H1 (cell line): ENCODE data around the gene KCTD10. TPM values are rescaled to one million over a fixed set of nuclear protein-coding genes. Genes with fewer than 3 reads are reported as not detected.

Experiments
- CTCF ChIA-PET: fragments of 300-600 bp; sonication (Branson Sonifier 250); formaldehyde crosslinking; loops from one replicate; lab custom pipeline; 2021; ENCODE audit not compliant: partially characterized antibody; lab: Charles Lee
- POLR2A ChIA-PET: fragments of 300-600 bp; sonication (Branson Sonifier 250); formaldehyde crosslinking; loops from one replicate; lab custom pipeline; 2021; ENCODE audit warnings: inconsistent platforms; ENCODE audit not compliant: partially characterized antibody; lab: Charles Lee
- DNase-seq, 2 experiments: peaks; one replicate each; pipeline versions ENCODE4 v3.0.0 to v3.0.0-alpha.2; 2010 to 2022; ENCODE audit warnings: low spot score in 2 of 2, low read depth in 1 of 2, mixed read lengths in 1 of 2
- FAIRE-seq: peaks from 2 replicates; lab custom pipeline; 2011; peaks lifted over from hg19 to GRCh38; lab: Jason Lieb, UNC
- H2AFZ ChIP-seq: 2 replicates; pipeline ENCODE4 v1.8.1; 2012; ENCODE audit warnings: low read length, inconsistent platforms
- H2AK5ac ChIP-seq: 2 replicates; pipeline ENCODE4 v1.6.1; 2013; ENCODE audit warnings: low read depth, low read length
- H2BK120ac ChIP-seq: replicated peaks from 2 replicates; pipeline ENCODE3; 2013; ENCODE audit warnings: low read depth, low read length, inconsistent platforms
- H2BK12ac ChIP-seq: 2 replicates; pipeline ENCODE4 v1.6.1; 2013; ENCODE audit warnings: low read depth, low read length
- H2BK15ac ChIP-seq: 2 replicates; pipeline ENCODE4 v1.6.1; 2013; ENCODE audit warnings: low read length
- H2BK20ac ChIP-seq: 2 replicates; pipeline ENCODE4 v1.6.1; 2013; ENCODE audit warnings: low read length
- H2BK5ac ChIP-seq: 2 replicates; pipeline ENCODE4 v1.6.1; 2013; ENCODE audit warnings: low read depth, low read length
- H3K14ac ChIP-seq: 2 replicates; pipeline ENCODE4 v1.6.1; 2013; ENCODE audit warnings: inconsistent platforms; ENCODE audit not compliant: insufficient read length
- H3K18ac ChIP-seq: 2 replicates; pipeline ENCODE4 v1.6.1; 2013; ENCODE audit warnings: low read length; ENCODE audit errors: extremely low read depth
- H3K23ac ChIP-seq: 2 replicates; pipeline ENCODE4 v1.6.1; 2013; ENCODE audit warnings: inconsistent platforms; ENCODE audit not compliant: insufficient read length
- H3K23me2 ChIP-seq: 2 replicates; pipeline ENCODE4 v1.6.1; 2013; ENCODE audit warnings: low read depth, low read length
- H3K27ac ChIP-seq: 2 replicates; pipeline ENCODE4 v1.6.1; 2011; ENCODE audit warnings: low read depth, low read length, inconsistent platforms
- H3K27me3 ChIP-seq, 4 experiments: replicated peaks in 1 of 4; 1 replicate in 1 of 4; 2 replicates in 3 of 4; pipeline versions ENCODE4 v1.6.1 to v1.8.1; 2011 to 2013; ENCODE audit warnings: low read length in 3 of 4, mild to moderate bottlenecking in 3 of 4, inconsistent platforms in 2 of 4, mixed read lengths in 2 of 4, moderate library complexity in 1 of 4; ENCODE audit not compliant: control insufficient read depth in 3 of 4, insufficient read depth in 3 of 4; ENCODE audit errors: extremely low read depth in 1 of 4
- H3K36me3 ChIP-seq, 4 experiments: 2 replicates each; pipeline versions ENCODE4 v1.6.1 to v1.8.1; 2011 to 2013; ENCODE audit warnings: mild to moderate bottlenecking in 4 of 4, low read length in 3 of 4, moderate library complexity in 2 of 4, control low read depth in 1 of 4, inconsistent platforms in 1 of 4; ENCODE audit not compliant: insufficient read depth in 4 of 4, control insufficient read depth in 2 of 4
- H3K4ac ChIP-seq: replicated peaks from 2 replicates; pipeline ENCODE3; 2013; ENCODE audit warnings: low read length, low read depth, mixed read lengths, inconsistent platforms; ENCODE audit not compliant: insufficient read length
- H3K4me1 ChIP-seq, 4 experiments: replicated peaks in 1 of 4; 1 replicate in 1 of 4; 2 replicates in 3 of 4; pipeline versions ENCODE4 v1.6.1 to v1.8.1; 2011 to 2013; ENCODE audit warnings: low read length in 3 of 4, inconsistent platforms in 2 of 4, mixed read lengths in 1 of 4; ENCODE audit not compliant: insufficient read depth in 4 of 4, control insufficient read depth in 3 of 4
- H3K4me2 ChIP-seq, 2 experiments: 2 replicates each; pipeline versions ENCODE4 v1.6.1 to v1.8.1; 2011 to 2013; ENCODE audit warnings: low read depth in 2 of 2, low read length in 2 of 2, control low read depth in 1 of 2, inconsistent platforms in 1 of 2, mild to moderate bottlenecking in 1 of 2; ENCODE audit not compliant: insufficient read depth in 1 of 2
- H3K4me3 ChIP-seq, 4 experiments: fragments of 200-600, 300-600 bp in 1 of 4; sonication (generic), shearing (Covaris generic), sonication (Bioruptor Twin) in 1 of 4; 2 replicates each; pipeline versions ENCODE4 v1.5.1 to v1.8.1; 2011 to 2016; ENCODE audit warnings: low read length in 4 of 4, low read depth in 3 of 4, control low read depth in 2 of 4, inconsistent platforms in 2 of 4, mild to moderate bottlenecking in 2 of 4, mixed read lengths in 1 of 4, moderate library complexity in 1 of 4; ENCODE audit not compliant: insufficient read depth in 2 of 4; ENCODE audit errors: extremely low read depth in 1 of 4
- H3K56ac ChIP-seq: replicated peaks from 2 replicates; pipeline ENCODE3; 2013; ENCODE audit warnings: low read depth, mild to moderate bottlenecking, mixed read lengths, low read length, inconsistent platforms; ENCODE audit not compliant: insufficient read length
- H3K79me1 ChIP-seq: 2 replicates; pipeline ENCODE4 v1.6.1; 2013; ENCODE audit warnings: low read depth, low read length, control low read depth
- H3K79me2 ChIP-seq, 2 experiments: 2 replicates each; pipeline versions ENCODE4 v1.6.1 to v1.8.1; 2012 to 2013; ENCODE audit warnings: low read length in 2 of 2, mild to moderate bottlenecking in 2 of 2, inconsistent platforms in 1 of 2; ENCODE audit not compliant: insufficient read depth in 2 of 2, control insufficient read depth in 1 of 2
- H3K9ac ChIP-seq, 4 experiments: replicated peaks in 1 of 4; 1 replicate in 1 of 4; 2 replicates in 3 of 4; pipeline versions ENCODE4 v1.6.1 to v1.8.1; 2011 to 2013; ENCODE audit warnings: low read depth in 3 of 4, low read length in 3 of 4, control low read depth in 2 of 4, mild to moderate bottlenecking in 2 of 4, moderate library complexity in 2 of 4, inconsistent platforms in 1 of 4; ENCODE audit errors: extremely low read depth in 1 of 4
- H3K9me3 ChIP-seq, 2 experiments: 2 replicates each; pipeline versions ENCODE4 v1.6.1 to v1.8.1; 2012 to 2013; ENCODE audit warnings: mild to moderate bottlenecking in 2 of 2, moderate library complexity in 2 of 2, control low read depth in 1 of 2, inconsistent platforms in 1 of 2, low read depth in 1 of 2, low read length in 1 of 2, mixed read lengths in 1 of 2; ENCODE audit not compliant: insufficient read depth in 2 of 2
- H4K20me1 ChIP-seq, 2 experiments: replicated peaks in 1 of 2; 2 replicates each; pipeline versions ENCODE3 to v1.8.1; 2011 to 2013; ENCODE audit warnings: inconsistent platforms in 2 of 2, low read length in 2 of 2, mild to moderate bottlenecking in 1 of 2; ENCODE audit not compliant: insufficient read depth in 2 of 2, control insufficient read depth in 1 of 2
- H4K5ac ChIP-seq: 2 replicates; pipeline ENCODE4 v1.6.1; 2013; ENCODE audit warnings: low read length, low read depth, mixed read lengths, inconsistent platforms; ENCODE audit not compliant: insufficient read length
- H4K8ac ChIP-seq: 2 replicates; pipeline ENCODE4 v1.8.0; 2013; ENCODE audit warnings: mild to moderate bottlenecking, moderate library complexity, low read length, inconsistent platforms; ENCODE audit not compliant: insufficient read depth; ENCODE audit errors: extremely low read depth
- H4K91ac ChIP-seq: replicated peaks from 2 replicates; pipeline ENCODE3; 2013; ENCODE audit warnings: low read length, mixed read lengths, inconsistent platforms; ENCODE audit not compliant: insufficient read length
- BRCA1 ChIP-seq: IDR thresholded peaks from 2 replicates; pipeline ENCODE4 v1.6.1; 2012; ENCODE audit warnings: low read depth, low read length, improper control_type of control experiment
- CBX8 ChIP-seq: fragments of 300-800, 300-1000 bp; sonication (generic); IDR thresholded peaks from 2 replicates; pipeline ENCODE4 v1.7.1; 2016; ENCODE audit warnings: low read depth, low read length, borderline replicate concordance
- CHD1 ChIP-seq: IDR thresholded peaks from 2 replicates; pipeline ENCODE4 v1.6.1; 2012; ENCODE audit warnings: low read depth, low read length, improper control_type of control experiment
- NRF1 ChIP-seq: IDR thresholded peaks from 2 replicates; pipeline ENCODE4 v1.6.1; 2011; ENCODE audit warnings: mild to moderate bottlenecking, low read depth, low read length, improper control_type of control experiment
- POLR2AphosphoS5 ChIP-seq: IDR thresholded peaks from 2 replicates; pipeline ENCODE4 v1.6.1; 2011; ENCODE audit warnings: low read depth, low read length
- WGBS, 2 experiments: shearing (Covaris generic) in 1 of 2; methylation state at CpG; one replicate each; pipeline versions ENCODE4 v1.1.6 to v1.1.7; 2013 to 2015; ENCODE audit warnings: low lambda C conversion rate in 2 of 2, mixed read lengths in 2 of 2, inconsistent platforms in 1 of 2, low coverage in 1 of 2, missing lambda C conversion rate in 1 of 2; ENCODE audit not compliant: insufficient replicate concordance in 2 of 2, insufficient coverage in 1 of 2, insufficient read length in 1 of 2; ENCODE audit errors: extremely low coverage in 1 of 2, missing lambda C conversion rate in 1 of 2; 5-methylcytosine and 5-hydroxymethylcytosine counted together
- polyA plus RNA-seq, 7 experiments: library from polyadenylated mRNA; depleted of rRNA in 3 of 7; stranded (reverse) in 5 of 7; unstranded in 2 of 7; fragments of >200 nt in 5 of 7; fragments of 200-250 nt in 2 of 7; gene quantifications; 1 replicate in 5 of 7; 2 replicates in 1 of 7; 4 replicates in 1 of 7; pipeline versions ENCODE4 v1.2.1 to v1.2.3, GENCODE V29; 2011 to 2013; ENCODE audit warnings: missing spikeins in 2 of 7, mixed read lengths in 2 of 7
- total RNA-seq: library from RNA; stranded (reverse); fragmentation: NEBNext Ultra II Directional; extraction: Animal tissue kit (Norgen Biotek cat#: 25700); gene quantifications from 2 replicates; pipeline ENCODE4 v1.2.1, GENCODE V29; 2021

The KCTD10 gene
- total and polyA plus RNA-seq, 2 of the 8 experiments (the other 6 are each of a cell fraction or from before 2014, with no cell fraction given): 45.3 to 52.4 TPM

DNA sequence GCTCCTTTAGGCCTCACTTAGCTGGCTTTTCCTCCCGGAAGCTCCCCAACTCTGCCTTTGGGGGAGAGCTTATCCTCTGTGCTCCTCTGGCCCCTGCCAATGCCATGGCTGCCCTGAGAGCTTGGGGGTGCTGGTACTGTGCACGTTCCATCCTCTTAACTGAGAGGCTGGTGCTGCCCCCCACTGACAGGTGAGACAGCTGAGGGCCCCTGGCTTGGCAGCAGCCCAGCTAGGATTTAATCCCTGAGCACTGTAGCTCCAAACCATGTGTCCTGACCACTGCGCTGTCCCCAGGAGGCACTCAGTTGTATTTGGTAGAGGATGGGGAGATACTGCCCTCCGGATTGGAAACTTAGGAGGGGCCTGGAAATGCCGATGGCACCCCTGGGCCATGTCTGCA, 46.4 kb upstream of the KCTD10 start:
- Histone ChIP-seq H3K36me3 (peaks cover 0 to 9% (median 1%) of the 10 kb centered on the region in 4 experiments; a peak in 5 of 8 replicates), H3K14ac (no peak overlapping the region), H3K9me3 (no peaks in the 10 kb centered on the region), H3K23me2 (no peaks in the 10 kb centered on the region), H3K4me1 (peaks cover 0 to 7% (median 0%) of the 10 kb centered on the region in 4 experiments; a peak in 1 of 7 replicates), H2BK12ac (no peak overlapping the region), H3K4ac (no peak overlapping the region), H3K18ac (no peak overlapping the region), H3K56ac (no peak overlapping the region), H2BK20ac (no peak overlapping the region), H2BK5ac (no peak overlapping the region), H3K4me2 (no peak overlapping the region), H3K27ac (no peak overlapping the region), H2BK120ac (no peak overlapping the region), H4K20me1 (no peaks in the 10 kb centered on the region), H4K8ac (no peak overlapping the region; the same call in 1 of the 2 replicates), H3K79me1 (no peaks in the 10 kb centered on the region), H3K23ac (no peak overlapping the region), H4K5ac (no peak overlapping the region), H3K4me3 (no peak overlapping the region), H2AFZ (no peak overlapping the region), H3K27me3 (no peaks in the 10 kb centered on the region), H2AK5ac (no peak overlapping the region), H4K91ac (no peak overlapping the region), H3K9ac (no peak overlapping the region), H3K79me2 (no peaks in the 10 kb centered on the region), H2BK15ac (no peak overlapping the region)
- WGBS, 2 experiments: 86% methylated on average over 5 of the region's 5 CpGs; no CpG with 5 or more reads in 1 of the 2 experiments
- POLR2A ChIA-PET: interaction anchor here (0.8 to 1.0 kb wide), 2 partner anchors 22 to 29 kb away, joined by 3 read pairs; no protein-coding TSS in a partner anchor
- CTCF ChIA-PET: interaction anchor here (0.6 to 3.0 kb wide), 14 partner anchors 7 to 282 kb away, joined by 3 to 18 read pairs (median 4); no protein-coding TSS in a partner anchor
- no peak for DNase-seq
- FAIRE-seq: no peak
- TF ChIP-seq POLR2AphosphoS5: no peak
- no peak for TF ChIP-seq CBX8
- TF ChIP-seq CHD1: no peak
- TF ChIP-seq NRF1: no peak
- no peak for TF ChIP-seq BRCA1
